ENCODE results near the gene ASIP. TPM values are rescaled to one million over a fixed set of nuclear protein-coding genes. Genes with fewer than 3 reads are reported as not detected.
"Not testable (repeated sequence)": the region's sequence is repeated elsewhere in the genome, so short reads cannot be mapped to it uniquely, and the experiment has no call there.

The ASIP gene
- total RNA-seq, 1 donor: not detected

- DNase-seq (ENCODE audit: low read depth in 2 of 3, low spot score in 2 of 3): peak in 1 of 3 donors; percentile 25
These were observed 40.8 kb downstream of the ASIP start for GRCh38 chr20:34282041-34282440.

GRCh38 chr20:34283844-34284243 lies 42.6 kb downstream of the ASIP start:
- no peak for DNase-seq (ENCODE audit: low read depth in 2 of 3, low spot score in 2 of 3)

- DNase-seq (ENCODE audit: low read depth in 2 of 3, low spot score in 2 of 3): no peak
These were observed 44.2 kb downstream of the ASIP start for GRCh38 chr20:34285450-34285849.

GRCh38 chr20:34287500-34287899 lies 46.3 kb downstream of the ASIP start:
- DNase-seq (ENCODE audit: low read depth in 2 of 3, low spot score in 2 of 3): not testable (repeated sequence)

- no peak for DNase-seq (ENCODE audit: low read depth in 2 of 3, low spot score in 2 of 3)
These were observed 49.2 kb downstream of the ASIP start for GRCh38 chr20:34290471-34290870.

- no peak for DNase-seq (ENCODE audit: low read depth in 2 of 3, low spot score in 2 of 3)
These were observed 51.3 kb downstream of the ASIP start for GRCh38 chr20:34292496-34292895.

- DNase-seq (ENCODE audit: low read depth in 2 of 3, low spot score in 2 of 3): no peak
These were observed 51.9 kb downstream of the ASIP start for GRCh38 chr20:34293119-34293518.

GRCh38 chr20:34293589-34293988 lies 52.4 kb downstream of the ASIP start:
- no peak for DNase-seq (ENCODE audit: low read depth in 2 of 3, low spot score in 2 of 3)

- DNase-seq (ENCODE audit: low read depth in 2 of 3, low spot score in 2 of 3): no peak
These were observed 53.3 kb downstream of the ASIP start for GRCh38 chr20:34294563-34294962.

- DNase-seq (ENCODE audit: low read depth in 2 of 3, low spot score in 2 of 3): no peak
These were observed 54.1 kb downstream of the ASIP start for GRCh38 chr20:34295284-34295683.

GRCh38 chr20:34296468-34296867 lies 55.2 kb downstream of the ASIP start:
- DNase-seq (ENCODE audit: low read depth in 2 of 3, low spot score in 2 of 3): no peak

GRCh38 chr20:34298294-34298784 lies 57.1 kb downstream of the ASIP start:
- not testable (repeated sequence) for DNase-seq (ENCODE audit: low read depth in 2 of 3, low spot score in 2 of 3)

GRCh38 chr20:34299556-34300255 lies 58.5 kb downstream of the ASIP start:
- DNase-seq (ENCODE audit: low read depth in 2 of 3, low spot score in 2 of 3): no peak

GRCh38 chr20:34300256-34300806 lies 59.1 kb downstream of the ASIP start:
- DNase-seq (ENCODE audit: low read depth in 2 of 3, low spot score in 2 of 3): no peak

- DNase-seq (ENCODE audit: low read depth in 2 of 3, low spot score in 2 of 3): peak in 1 of 3 donors; percentile 32
These were observed 59.8 kb downstream of the ASIP start for GRCh38 chr20:34300809-34301586.

- no peak for DNase-seq (ENCODE audit: low read depth in 2 of 3, low spot score in 2 of 3)
These were observed 60.5 kb downstream of the ASIP start for GRCh38 chr20:34301587-34302311.

- no peak for DNase-seq (ENCODE audit: low read depth in 2 of 3, low spot score in 2 of 3)
These were observed 61.1 kb downstream of the ASIP start for GRCh38 chr20:34302312-34302722.

GRCh38 chr20:34302723-34303533 lies 61.7 kb downstream of the ASIP start, which contains the start of gene AHCY:
Gene AHCY (minus strand): TSS chr20:34303355. CDS start chr20:34303270, 85 bp downstream.
- peak; percentile 88 to 95 (median 95) for DNase-seq (ENCODE audit: low read depth in 2 of 3, low spot score in 2 of 3)

- no peak for DNase-seq (ENCODE audit: low read depth in 2 of 3, low spot score in 2 of 3)
These were observed 64.4 kb downstream of the ASIP start for GRCh38 chr20:34305333-34306230.
